Natural killer cell (primary cell): ENCODE measurements around the gene SMIM38. TPM values are rescaled to one million over a fixed set of nuclear protein-coding genes. Genes with fewer than 3 reads are reported as not detected.

Experiments used
- ATAC-seq, 3 donors: fragments of 150-1000 bp in 2 of 3; fragments of 200-7000 bp in 1 of 3; cut with Tn5 transposase; 1 replicate in 1 of 3; 2 replicates in 2 of 3; pipeline ENCODE4 v1.10.0; 2021; ENCODE audit warnings: mild to moderate bottlenecking in 2 of 3, moderate library complexity in 2 of 3
- DNase-seq, 2 donors: peaks; one replicate each; pipeline versions ENCODE4 v3.0.0 to v3.0.0-alpha.2; 2013 to 2021; ENCODE audit warnings: mixed read lengths in 1 of 2
- H3K27ac ChIP-seq: one replicate; pipeline ENCODE4 v1.5.1; 2013; ENCODE audit warnings: mild to moderate bottlenecking, low read length
- H3K27me3 ChIP-seq: one replicate; pipeline ENCODE4 v1.6.1; 2013; ENCODE audit warnings: low read length; ENCODE audit not compliant: control insufficient read depth, insufficient read depth
- H3K36me3 ChIP-seq: one replicate; pipeline ENCODE4 v1.6.1; 2013; ENCODE audit warnings: low read length; ENCODE audit not compliant: control insufficient read depth, insufficient read depth
- H3K4me1 ChIP-seq: one replicate; pipeline ENCODE4 v1.6.1; 2013; ENCODE audit warnings: low read length; ENCODE audit not compliant: control insufficient read depth, insufficient read depth
- H3K4me3 ChIP-seq: one replicate; pipeline ENCODE4 v1.5.1; 2013; ENCODE audit warnings: low read length
- H3K9me3 ChIP-seq: one replicate; pipeline ENCODE4 v1.6.1; 2013; ENCODE audit warnings: low read length; ENCODE audit not compliant: control insufficient read depth, insufficient read depth
- H3K27ac Mint-ChIP-seq, 2 donors: one replicate each; pipeline ENCODE4 v1.8.0; 2022; ENCODE audit warnings: mild to moderate bottlenecking in 2 of 2, mixed read lengths in 2 of 2, moderate library complexity in 1 of 2
- H3K27me3 Mint-ChIP-seq, 2 donors: one replicate each; pipeline ENCODE4 v1.8.0; 2022; ENCODE audit warnings: low read depth in 2 of 2, mixed read lengths in 2 of 2
- H3K36me3 Mint-ChIP-seq: one replicate; pipeline ENCODE4 v1.8.0; 2022; ENCODE audit warnings: mixed read lengths
- H3K4me1 Mint-ChIP-seq, 2 donors: one replicate each; pipeline ENCODE4 v1.8.0; 2022; ENCODE audit warnings: mixed read lengths in 2 of 2
- H3K4me3 Mint-ChIP-seq: one replicate; pipeline ENCODE4 v1.8.0; 2022; ENCODE audit warnings: mild to moderate bottlenecking, moderate library complexity, mixed read lengths
- H3K9me3 Mint-ChIP-seq, 2 donors: one replicate each; pipeline ENCODE4 v1.8.0; 2022; ENCODE audit warnings: mixed read lengths in 2 of 2
- WGBS: methylation state at CpG from one replicate; pipeline ENCODE4 v1.1.7; 2013; ENCODE audit warnings: missing lambda C conversion rate; ENCODE audit not compliant: insufficient coverage; 5-methylcytosine and 5-hydroxymethylcytosine counted together
- intact Hi-C: fragments of 100-400 bp; cut with micrococcal nuclease; formaldehyde crosslinking; loops from one replicate; pipeline ENCODE4 v1.14.2; 2022
- total RNA-seq, 4 donors: library from RNA; stranded (reverse); fragments of 120-200 nt in 1 of 4; gene quantifications; one replicate each; pipeline versions ENCODE4 v1.2.3 to v1.2.4, GENCODE V29; 2013 to 2022
- TF ChIP-seq, protein P1 (sequence below): fragments of 200-600 bp; IDR thresholded peaks from one replicate; pipeline ENCODE4 v1.8.0; 2022; ENCODE audit warnings: antibody characterized with exemption

The SMIM38 gene
- total RNA-seq, 3 donors from 2014 or later (not counting 1 experiment from before 2014, with no cell fraction given) = 0.23 to 0.42 (median 0.40) TPM

- Mint-ChIP-seq H3K27ac (no peak overlapping the region), H3K9me3 (peaks cover 0 to 2% of the 10 kb centered on the region in 2 donors), H3K27me3 (peaks cover 2 to 21% of the 10 kb centered on the region in 2 donors), H3K4me1 (no peaks in the 10 kb centered on the region), H3K4me3 (no peak overlapping the region), H3K36me3 (no peaks in the 10 kb centered on the region)
- H3K27me3 ChIP-seq = no peaks in the 10 kb centered on the region
- intact Hi-C loops = no loop called here
- no peak overlapping the region for H3K27ac ChIP-seq
- no peak overlapping the region for H3K4me3 ChIP-seq
- H3K4me1 ChIP-seq = peaks cover 5% of the 10 kb centered on the region
- H3K9me3 ChIP-seq = no peaks in the 10 kb centered on the region
- DNase-seq (no peak), ATAC-seq (no peak)
- TF ChIP-seq, protein P1, sequence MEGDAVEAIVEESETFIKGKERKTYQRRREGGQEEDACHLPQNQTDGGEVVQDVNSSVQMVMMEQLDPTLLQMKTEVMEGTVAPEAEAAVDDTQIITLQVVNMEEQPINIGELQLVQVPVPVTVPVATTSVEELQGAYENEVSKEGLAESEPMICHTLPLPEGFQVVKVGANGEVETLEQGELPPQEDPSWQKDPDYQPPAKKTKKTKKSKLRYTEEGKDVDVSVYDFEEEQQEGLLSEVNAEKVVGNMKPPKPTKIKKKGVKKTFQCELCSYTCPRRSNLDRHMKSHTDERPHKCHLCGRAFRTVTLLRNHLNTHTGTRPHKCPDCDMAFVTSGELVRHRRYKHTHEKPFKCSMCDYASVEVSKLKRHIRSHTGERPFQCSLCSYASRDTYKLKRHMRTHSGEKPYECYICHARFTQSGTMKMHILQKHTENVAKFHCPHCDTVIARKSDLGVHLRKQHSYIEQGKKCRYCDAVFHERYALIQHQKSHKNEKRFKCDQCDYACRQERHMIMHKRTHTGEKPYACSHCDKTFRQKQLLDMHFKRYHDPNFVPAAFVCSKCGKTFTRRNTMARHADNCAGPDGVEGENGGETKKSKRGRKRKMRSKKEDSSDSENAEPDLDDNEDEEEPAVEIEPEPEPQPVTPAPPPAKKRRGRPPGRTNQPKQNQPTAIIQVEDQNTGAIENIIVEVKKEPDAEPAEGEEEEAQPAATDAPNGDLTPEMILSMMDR = no peak
- no peaks in the 10 kb centered on the region for H3K36me3 ChIP-seq
Observed at GRCh38 chr11:69162505-69162904, 6.8 kb downstream of the SMIM38 start.

DNA sequence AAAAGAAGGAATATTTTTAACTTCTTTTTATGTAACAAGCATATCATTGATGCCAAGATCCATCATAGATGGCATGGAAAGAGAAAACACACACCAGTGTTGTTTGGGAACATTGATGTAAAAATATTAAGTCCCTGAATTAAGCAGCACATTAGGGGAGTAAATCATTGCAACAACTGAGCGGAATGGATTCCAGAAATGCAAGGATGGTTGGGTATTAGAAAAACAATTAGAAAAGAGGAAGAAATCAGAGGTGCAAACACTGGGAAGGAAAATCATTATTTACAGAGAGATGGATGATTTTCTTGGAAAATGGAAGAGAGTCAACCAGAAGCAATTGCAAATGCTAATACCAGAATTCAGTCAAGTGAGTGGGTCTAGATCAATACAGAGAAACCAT lies 8.1 kb downstream of the SMIM38 start:
- Mint-ChIP-seq H3K27me3 (peaks cover 6 to 21% of the 10 kb centered on the region in 2 donors), H3K36me3 (no peaks in the 10 kb centered on the region), H3K27ac (no peak overlapping the region), H3K4me1 (no peaks in the 10 kb centered on the region), H3K9me3 (peaks cover 0 to 2% of the 10 kb centered on the region in 2 donors), H3K4me3 (no peak overlapping the region)
- no peak for DNase-seq
- Histone ChIP-seq H3K4me3 (no peak overlapping the region), H3K27ac (no peak overlapping the region), H3K27me3 (no peaks in the 10 kb centered on the region), H3K36me3 (no peaks in the 10 kb centered on the region), H3K9me3 (no peaks in the 10 kb centered on the region), H3K4me1 (peaks cover 5% of the 10 kb centered on the region)
- TF ChIP-seq, protein P1 = no peak
- WGBS = 76% methylated on average over 1 of the region's 1 CpG
- intact Hi-C loops = no loop called here
- ATAC-seq = no peak

DNA sequence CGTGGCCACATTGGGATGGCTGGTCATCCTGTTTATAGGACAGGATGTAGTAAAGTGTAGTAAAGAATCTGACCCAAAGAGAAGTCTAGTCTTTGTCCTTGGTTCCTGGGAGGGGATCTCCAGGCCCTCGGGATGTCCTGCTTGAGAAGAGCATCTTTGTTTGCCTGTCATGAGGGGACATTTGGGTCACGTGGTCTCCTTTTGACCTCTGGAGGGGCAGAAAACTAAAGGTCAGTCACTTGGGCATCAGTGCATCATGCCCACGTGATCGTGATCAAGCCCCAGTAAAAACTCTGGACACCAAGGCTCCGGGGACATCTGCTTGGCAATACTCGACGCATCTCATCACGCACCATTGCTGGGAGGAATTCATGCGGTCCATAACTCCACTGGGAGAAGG lies 9.1 kb downstream of the SMIM38 start:
- H3K4me1 Mint-ChIP-seq = no peaks in the 10 kb centered on the region
- no peaks in the 10 kb centered on the region for H3K9me3 ChIP-seq
- no peak overlapping the region for H3K27ac ChIP-seq
- peaks cover 0 to 2% of the 10 kb centered on the region in 2 donors for H3K9me3 Mint-ChIP-seq
- intact Hi-C loops = no loop called here
- H3K27ac Mint-ChIP-seq = no peak overlapping the region
- TF ChIP-seq, protein P1 = no peak
- ATAC-seq (no peak), DNase-seq (no peak)
- H3K36me3 ChIP-seq = no peaks in the 10 kb centered on the region
- no peak overlapping the region for H3K4me3 Mint-ChIP-seq
- H3K27me3 ChIP-seq = no peaks in the 10 kb centered on the region
- H3K27me3 Mint-ChIP-seq = peaks cover 10 to 26% of the 10 kb centered on the region in 2 donors
- no peak overlapping the region for H3K4me3 ChIP-seq
- no peaks in the 10 kb centered on the region for H3K36me3 Mint-ChIP-seq
- WGBS = 82% methylated on average over 10 of the region's 10 CpGs
- peaks cover 5% of the 10 kb centered on the region for H3K4me1 ChIP-seq

DNA sequence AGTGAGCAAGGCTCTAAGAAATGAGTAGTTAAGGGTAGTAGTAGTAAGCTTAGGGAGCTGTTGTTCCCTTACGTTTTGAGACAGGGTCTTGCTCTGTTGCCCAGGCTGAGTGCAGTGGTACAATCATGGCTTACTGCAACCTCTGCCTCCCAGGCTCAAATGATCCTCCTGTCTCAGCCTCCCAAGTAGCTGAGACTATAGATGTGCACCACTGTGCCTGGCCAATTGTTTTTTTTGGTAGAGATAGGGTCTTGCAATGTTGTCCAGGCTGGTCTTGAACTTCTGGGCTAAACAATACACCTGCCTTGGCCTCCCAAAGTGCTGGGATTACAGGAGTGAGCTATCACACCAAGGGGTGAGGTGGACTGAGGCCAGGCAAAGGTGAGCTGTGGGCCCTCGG lies 10.0 kb downstream of the SMIM38 start:
- no peaks in the 10 kb centered on the region for H3K27me3 ChIP-seq
- DNase-seq (no peak), ATAC-seq (no peak)
- TF ChIP-seq, protein P1 = no peak
- intact Hi-C loops = no loop called here
- H3K9me3 ChIP-seq = no peaks in the 10 kb centered on the region
- Mint-ChIP-seq H3K4me3 (no peak overlapping the region), H3K27me3 (peaks cover 10 to 26% of the 10 kb centered on the region in 2 donors), H3K4me1 (no peaks in the 10 kb centered on the region), H3K9me3 (peaks cover 0 to 2% of the 10 kb centered on the region in 2 donors), H3K36me3 (no peaks in the 10 kb centered on the region), H3K27ac (no peak overlapping the region)
- no peaks in the 10 kb centered on the region for H3K36me3 ChIP-seq
- WGBS = 88% methylated on average over 2 of the region's 2 CpGs
- H3K27ac ChIP-seq = no peak overlapping the region
- H3K4me3 ChIP-seq = no peak overlapping the region
- H3K4me1 ChIP-seq = peaks cover 5% of the 10 kb centered on the region
